K562 (cell line): ENCODE results near the gene ENTPD8. TPM values are rescaled to one million over a fixed set of nuclear protein-coding genes. Genes with fewer than 3 reads are reported as not detected.

Source experiments
- ATAC-seq: fragments of 200-7000 bp; cut with Tn5 transposase; 3 replicates; pipeline ENCODE4 v1.9.1; 2020; ENCODE audit warnings: moderate library complexity
- BruUV-seq: library from RNA; stranded (reverse); fragments of 400-500 nt; replicated peaks from 2 replicates; lab custom pipeline; 2021; lab: Mats Ljungman, UMichigan
- CTCF ChIA-PET: fragments of 300-600 bp; formaldehyde crosslinking; extraction: SDS; loops from one replicate; lab custom pipeline; 2021; ENCODE audit warnings: low intra/inter-chr PET ratio; lab: Yijun Ruan, JAX
- POLR2A ChIA-PET: fragments of 300-600, 350-650 bp; sonication (Branson Sonifier 250); formaldehyde crosslinking; extraction: SDS; loops from one replicate; lab custom pipeline; 2021; ENCODE audit warnings: antibody characterized with exemption, inconsistent platforms; lab: Yijun Ruan, JAX
- DNase-seq, 4 experiments: peaks; one replicate each; pipeline versions ENCODE4 v3.0.0 to v3.0.0-alpha.2; 2011 to 2018; ENCODE audit warnings: low spot score in 3 of 4, mixed read lengths in 3 of 4; ENCODE audit errors: extremely low read depth in 1 of 4
- FAIRE-seq: peaks from 2 replicates; lab custom pipeline; 2011; peaks lifted over from hg19 to GRCh38; lab: Jason Lieb, UNC
- H2AFZ ChIP-seq: 2 replicates; pipeline ENCODE4 v1.6.0; 2011; ENCODE audit warnings: low read depth, low read length, control low read depth, inconsistent platforms
- H3K27ac ChIP-seq: fragments of 200-600 bp; 3 replicates; pipeline ENCODE4 v1.8.0; 2011; ENCODE audit warnings: low read depth, mild to moderate bottlenecking, control low read depth, inconsistent platforms, low read length, moderate library complexity, mixed read lengths; ENCODE audit errors: extremely low read depth
- H3K27me3 ChIP-seq, 2 experiments: fragments of 300-600 bp in 1 of 2; 2 replicates in 1 of 2; 3 replicates in 1 of 2; pipeline versions ENCODE4 v1.6.0 to v1.8.0; 2011; ENCODE audit warnings: inconsistent platforms in 2 of 2, low read length in 2 of 2, mild to moderate bottlenecking in 1 of 2, mixed read lengths in 1 of 2, moderate library complexity in 1 of 2; ENCODE audit not compliant: control insufficient read depth in 2 of 2, insufficient read depth in 2 of 2
- H3K36me3 ChIP-seq: fragments of 300-600 bp; 3 replicates; pipeline ENCODE4 v1.8.0; 2011; ENCODE audit warnings: mild to moderate bottlenecking, low read length, inconsistent platforms; ENCODE audit not compliant: control insufficient read depth, insufficient read depth
- H3K4me1 ChIP-seq, 2 experiments: fragments of 200-600 bp in 1 of 2; replicated peaks in 1 of 2; 2 replicates in 1 of 2; 3 replicates in 1 of 2; pipeline versions ENCODE4 v1.5.1 to v1.8.0; 2011; ENCODE audit warnings: inconsistent platforms in 2 of 2, low read length in 2 of 2, mild to moderate bottlenecking in 1 of 2, mixed read lengths in 1 of 2, moderate library complexity in 1 of 2; ENCODE audit not compliant: control insufficient read depth in 2 of 2, insufficient read depth in 2 of 2
- H3K4me2 ChIP-seq: 2 replicates; pipeline ENCODE4 v1.6.1; 2011; ENCODE audit warnings: low read length, control low read depth, inconsistent platforms, mixed read lengths; ENCODE audit not compliant: insufficient read depth
- H3K4me3 ChIP-seq: fragments of 200-600 bp; sonication (generic), shearing (Covaris generic); 2 replicates; pipeline ENCODE4 v1.5.1; 2016; ENCODE audit warnings: control low read depth, inconsistent platforms
- H3K79me2 ChIP-seq: fragments of 200-600 bp; 3 replicates; pipeline ENCODE4 v1.8.0; 2011; ENCODE audit warnings: low read length, inconsistent platforms; ENCODE audit not compliant: control insufficient read depth, insufficient read depth
- H3K9ac ChIP-seq, 2 experiments: 2 replicates each; pipeline versions ENCODE4 v1.6.0 to v1.6.1; 2011; ENCODE audit warnings: low read depth in 2 of 2, low read length in 2 of 2, control low read depth in 1 of 2, inconsistent platforms in 1 of 2, mild to moderate bottlenecking in 1 of 2, mixed read lengths in 1 of 2; ENCODE audit not compliant: insufficient read depth in 1 of 2
- H3K9me1 ChIP-seq: one replicate; pipeline ENCODE4 v1.6.0; 2011; ENCODE audit warnings: inconsistent platforms, mild to moderate bottlenecking, low read length, moderate library complexity; ENCODE audit not compliant: control insufficient read depth, insufficient read depth
- H3K9me3 ChIP-seq: replicated peaks from 2 replicates; pipeline ENCODE4 v1.5.1; 2011; ENCODE audit warnings: low read depth, low read length, inconsistent platforms; ENCODE audit not compliant: control insufficient read depth, insufficient read depth
- H4K20me1 ChIP-seq: replicated peaks from 2 replicates; pipeline ENCODE4 v1.6.1; 2011; ENCODE audit warnings: low read length, inconsistent platforms, mixed read lengths; ENCODE audit not compliant: control insufficient read depth, insufficient read depth
- BCOR ChIP-seq: fragments of 450-650 bp; IDR thresholded peaks from 2 replicates; pipeline ENCODE4 v1.6.1; 2016
- CBX5 ChIP-seq: IDR thresholded peaks from 2 replicates; pipeline ENCODE4 v1.6.1; 2014; ENCODE audit warnings: low read depth, borderline replicate concordance
- CREBBP ChIP-seq: IDR thresholded peaks from one replicate; pipeline ENCODE4 v1.6.1; 2012; ENCODE audit warnings: low read depth, mild to moderate bottlenecking, control low read depth, inconsistent platforms, low read length
- E2F1 ChIP-seq: sonication (generic); formaldehyde crosslinking; IDR thresholded peaks from 2 replicates; pipeline ENCODE4 v1.8.1; 2023; ENCODE audit warnings: mild to moderate bottlenecking, missing genetic modification reagents, moderate library complexity
- EHMT2 ChIP-seq: fragments of 450-650 bp; IDR thresholded peaks from 2 replicates; pipeline ENCODE4 v1.6.1; 2018; ENCODE audit warnings: antibody characterized with exemption
- ETS2 ChIP-seq: IDR thresholded peaks from 2 replicates; pipeline ENCODE4 v1.6.1; 2016; ENCODE audit warnings: borderline replicate concordance, missing genetic modification characterization, mild to moderate bottlenecking, moderate library complexity, missing compliant biosample characterization; ENCODE audit not compliant: poor library complexity, severe bottlenecking
- FOXA1 ChIP-seq: fragments of 450-650 bp; IDR thresholded peaks from 2 replicates; pipeline ENCODE4 v1.6.1; 2016; ENCODE audit warnings: mild to moderate bottlenecking, borderline replicate concordance
- FOXM1 ChIP-seq, 2 experiments: fragments of 450-650 bp in 1 of 2; sonication (generic) in 1 of 2; formaldehyde crosslinking in 1 of 2; IDR thresholded peaks; 2 replicates each; pipeline versions ENCODE4 v1.6.1 to v1.9.0; 2017 to 2022; ENCODE audit warnings: low read depth in 2 of 2, mild to moderate bottlenecking in 2 of 2, missing genetic modification reagents in 1 of 2, moderate library complexity in 1 of 2
- KLF16 ChIP-seq: IDR thresholded peaks from 2 replicates; pipeline ENCODE4 v1.6.1; 2016; ENCODE audit warnings: antibody characterized with exemption
- LARP7 ChIP-seq: fragments of 450-650 bp; IDR thresholded peaks from 2 replicates; pipeline ENCODE4 v1.6.1; 2016
- NCOA4 ChIP-seq: fragments of 450-650 bp; IDR thresholded peaks from 2 replicates; pipeline ENCODE4 v1.6.1; 2018; ENCODE audit warnings: mild to moderate bottlenecking; ENCODE audit not compliant: partially characterized antibody
- PHTF2 ChIP-seq: fragments of 250-450 bp; sonication (Bioruptor Pico); IDR thresholded peaks from 2 replicates; pipeline ENCODE4 v1.5.0; 2021; ENCODE audit warnings: mild to moderate bottlenecking
- XRCC3 ChIP-seq: fragments of 450-650 bp; IDR thresholded peaks from 2 replicates; pipeline ENCODE4 v1.6.1; 2017; ENCODE audit warnings: mild to moderate bottlenecking, moderate library complexity
- ZFP30 ChIP-seq: fragments of 250-450 bp; sonication (Bioruptor Pico); IDR thresholded peaks from 2 replicates; pipeline ENCODE4 v1.8.0; 2022; ENCODE audit warnings: moderate library complexity, mild to moderate bottlenecking, inconsistent platforms, borderline replicate concordance
- ZNF124 ChIP-seq: sonication (generic); formaldehyde crosslinking; IDR thresholded peaks from 2 replicates; pipeline ENCODE4 v1.8.1; 2022; ENCODE audit warnings: missing genetic modification reagents
- ZNF224 ChIP-seq: sonication (generic); formaldehyde crosslinking; IDR thresholded peaks from 2 replicates; pipeline ENCODE4 v1.8.0; 2022; ENCODE audit warnings: mild to moderate bottlenecking, missing genetic modification reagents
- ZNF583 ChIP-seq: fragments of 250-450 bp; sonication (Bioruptor Pico); IDR thresholded peaks from 2 replicates; pipeline ENCODE4 v1.4.0; 2020
- ZNF668 ChIP-seq: fragments of 250-450 bp; sonication (Bioruptor Pico); IDR thresholded peaks from 2 replicates; pipeline ENCODE4 v1.8.0; 2022; ENCODE audit warnings: mild to moderate bottlenecking, inconsistent platforms
- ZNF766 ChIP-seq: fragments of 200-800 bp; sonication (Bioruptor generic); conservative IDR thresholded peaks from 2 replicates; pipeline ENCODE4 v1.6.1; 2016; ENCODE audit warnings: missing genetic modification characterization, missing compliant biosample characterization
- whole genome bisulfite sequencing: fragments of 100-300 bp; shearing (Covaris generic); methylation state at CpG from one replicate; pipeline ENCODE4 v1.1.6; 2016; ENCODE audit warnings: low coverage, mixed read lengths; ENCODE audit not compliant: insufficient coverage; ENCODE audit errors: missing lambda C conversion rate; 5-methylcytosine and 5-hydroxymethylcytosine counted together
- in situ Hi-C: fragments of 300-500 bp; cut with MboI; formaldehyde crosslinking; loops from 4 replicates; pipeline ENCODE4 v1.15.0; 2018; ENCODE audit warnings: inconsistent platforms, mixed read lengths
- intact Hi-C: fragments of 100-400 bp; cut with micrococcal nuclease; formaldehyde crosslinking; loops from 2 replicates; pipeline ENCODE4 v1.14.2; 2022
- polyA plus RNA-seq, 8 experiments: library from polyadenylated mRNA; depleted of rRNA in 4 of 8; stranded (reverse) in 5 of 8; unstranded in 3 of 8; fragments of >200 nt; fragmentation: Nextera tagmentation in 2 of 8; fragmentation: Illumina TruSeq in 1 of 8; extraction: Ambion mirVana in 2 of 8; extraction: Trizol in 1 of 8; gene quantifications; 2 replicates each; pipeline versions ENCODE4 v1.2.1 to v1.2.3, GENCODE V29; 2011 to 2014; ENCODE audit warnings: inconsistent platforms in 1 of 8, missing spikeins in 1 of 8
- total RNA-seq, 7 experiments: library from RNA; depleted of rRNA in 6 of 7; stranded (reverse); fragments of >200 nt in 6 of 7; fragmentation: Illumina TruSeq in 2 of 7; extraction: Trizol in 2 of 7; gene quantifications; 2 replicates each; pipeline versions ENCODE4 v1.2.1 to v1.2.3, GENCODE V29; 2011 to 2021; ENCODE audit warnings: low replicate concordance in 1 of 7

The ENTPD8 gene
- total and polyA plus RNA-seq, 9 of the 15 experiments (the other 6 are each of a cell fraction or from before 2014, with no cell fraction given) = 0.06 to 0.27 (median 0.19) TPM; not detected in 5

GRCh38 chr9:137467896-137468295 lies 26.7 kb upstream of the ENTPD8 start:
- no peak overlapping the region for H2AFZ ChIP-seq
- no peak for DNase-seq
- FAIRE-seq = no peak
- in situ Hi-C loops = no loop called here
- H3K9me1 ChIP-seq = no peaks in the 10 kb centered on the region
- H3K4me1 ChIP-seq = peaks cover 0 to 40% of the 10 kb centered on the region in 2 experiments; a peak in 2 of 5 replicates
- H3K79me2 ChIP-seq = no peaks in the 10 kb centered on the region
- no peak overlapping the region; a peak in 1 of 4 replicates for H3K9ac ChIP-seq
- H4K20me1 ChIP-seq = no peaks in the 10 kb centered on the region
- no peaks in the 10 kb centered on the region for H3K27me3 ChIP-seq
- ChIA-PET POLR2A (interaction anchor here (0.6 kb wide), 1 partner anchor 146 kb away, joined by 6 read pairs; no protein-coding TSS in a partner anchor), CTCF (no interaction called here)
- intact Hi-C loops = no loop called here
- WGBS = 75% methylated on average over 7 of the region's 7 CpGs
- BruUV-seq = no TSS peak
- no peak overlapping the region for H3K4me2 ChIP-seq
- no peak overlapping the region for H3K4me3 ChIP-seq
- peaks cover under 1% of the 10 kb centered on the region; the same call in 1 of the 2 replicates for H3K9me3 ChIP-seq
- H3K27ac ChIP-seq = no peak overlapping the region
- H3K36me3 ChIP-seq = no peaks in the 10 kb centered on the region
- ATAC-seq = no peak
- TF ChIP-seq NCOA4 (no peak), ZNF668 (CRISPR knock-in tag) (no peak), ZNF224 (CRISPR knock-in tag) (no peak), LARP7 (no peak), FOXA1 (no peak)

DNA sequence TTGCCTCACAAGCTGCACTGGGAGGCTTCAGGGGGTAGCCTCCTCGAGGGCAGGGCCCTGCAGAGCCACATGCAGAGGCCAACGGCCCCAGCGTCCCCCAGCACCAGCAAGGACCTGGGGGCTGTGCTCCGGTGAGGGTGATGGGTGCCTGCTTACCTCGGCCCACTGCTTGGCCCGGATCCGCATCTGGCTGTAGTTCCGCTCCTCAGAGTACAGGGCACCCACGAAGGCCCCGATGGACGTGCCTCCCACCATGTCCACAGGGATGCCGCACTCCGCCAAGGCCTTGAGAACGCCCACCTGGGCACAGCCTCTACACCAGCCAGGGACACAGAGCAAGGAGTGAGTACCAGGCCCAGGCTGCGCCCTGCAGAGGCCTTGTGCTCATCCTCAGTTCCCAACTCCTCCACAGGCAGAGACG lies 26.0 kb upstream of the ENTPD8 start:
- intact Hi-C loops = no loop called here
- WGBS = 74% methylated on average over 15 of the region's 16 CpGs
- FAIRE-seq = no peak
- TF ChIP-seq PHTF2 (CRISPR knock-in tag) = no peak
- no peak for TF ChIP-seq EHMT2
- TF ChIP-seq ZFP30 (CRISPR knock-in tag) = no peak
- TF ChIP-seq CREBBP = no peak
- TF ChIP-seq ETS2 = no peak
- no peak for TF ChIP-seq XRCC3
- no peak for TF ChIP-seq E2F1 (CRISPR knock-in tag)
- no peak for TF ChIP-seq BCOR
- no peak for TF ChIP-seq ZNF583 (CRISPR knock-in tag)
- TF ChIP-seq ZNF766 = no peak
- no peak for TF ChIP-seq KLF16
- TF ChIP-seq CBX5 = no peak
- TF ChIP-seq ZNF124 = no peak
- TF ChIP-seq FOXM1 (IDR thresholded peaks at IDR 0.05; ENCODE audit: low read depth) = no peak
- no peak for TF ChIP-seq FOXM1 (CRISPR knock-in tag; IDR thresholded peaks at IDR 0.05; ENCODE audit: low read depth)

More for the DNA sequence above, 26.0 kb upstream of the ENTPD8 start:
- no peaks in the 10 kb centered on the region for H3K9me3 ChIP-seq
- H3K9me1 ChIP-seq = no peaks in the 10 kb centered on the region
- CTCF ChIA-PET = no interaction called here
- H3K4me1 ChIP-seq = peaks cover 0 to 47% of the 10 kb centered on the region in 2 experiments; a peak in 2 of 5 replicates
- H3K27me3 ChIP-seq = no peaks in the 10 kb centered on the region
- no peaks in the 10 kb centered on the region for H3K36me3 ChIP-seq
- H3K27ac ChIP-seq = no peak overlapping the region
- DNase-seq (no peak), ATAC-seq (no peak)
- no peaks in the 10 kb centered on the region for H3K79me2 ChIP-seq
- H3K9ac ChIP-seq = no peak overlapping the region; a peak in 1 of 4 replicates
- no peaks in the 10 kb centered on the region for H4K20me1 ChIP-seq
- POLR2A ChIA-PET = no interaction called here
- no TSS peak for BruUV-seq
- H2AFZ ChIP-seq = no peak overlapping the region
- H3K4me3 ChIP-seq = no peak overlapping the region
- H3K4me2 ChIP-seq = no peak overlapping the region
- in situ Hi-C loops = no loop called here
